DOHH2 (cell line): Measurements from ENCODE around the gene ZFPM1.

Experiments
- CTCF ChIP-seq: fragments of 200-600 bp; sonication (generic); IDR thresholded peaks from one replicate; pipeline ENCODE4 v1.5.1; 2014; ENCODE audit warnings: antibody characterized with exemption, mild to moderate bottlenecking, low read depth, low read length; ENCODE audit not compliant: poor library complexity, severe bottlenecking
- EZH2phosphoT487 ChIP-seq: fragments of 200-600 bp; sonication (generic); IDR thresholded peaks from 2 replicates; pipeline ENCODE4 v1.6.1; 2017; ENCODE audit warnings: borderline replicate concordance, mild to moderate bottlenecking, antibody characterized with exemption, low read length, moderate library complexity, mixed read lengths

- TF ChIP-seq CTCF (no peak), EZH2phosphoT487 (no peak)
Observed at GRCh38 chr16:88438084-88438870, 14.8 kb upstream of the ZFPM1 start.
